ENCODE measurements around the gene PCSK6.
"Not testable (repeated sequence)": the region's sequence is repeated elsewhere in the genome, so short reads cannot be mapped to it uniquely, and the experiment has no call there.

The PCSK6 gene

DNA sequence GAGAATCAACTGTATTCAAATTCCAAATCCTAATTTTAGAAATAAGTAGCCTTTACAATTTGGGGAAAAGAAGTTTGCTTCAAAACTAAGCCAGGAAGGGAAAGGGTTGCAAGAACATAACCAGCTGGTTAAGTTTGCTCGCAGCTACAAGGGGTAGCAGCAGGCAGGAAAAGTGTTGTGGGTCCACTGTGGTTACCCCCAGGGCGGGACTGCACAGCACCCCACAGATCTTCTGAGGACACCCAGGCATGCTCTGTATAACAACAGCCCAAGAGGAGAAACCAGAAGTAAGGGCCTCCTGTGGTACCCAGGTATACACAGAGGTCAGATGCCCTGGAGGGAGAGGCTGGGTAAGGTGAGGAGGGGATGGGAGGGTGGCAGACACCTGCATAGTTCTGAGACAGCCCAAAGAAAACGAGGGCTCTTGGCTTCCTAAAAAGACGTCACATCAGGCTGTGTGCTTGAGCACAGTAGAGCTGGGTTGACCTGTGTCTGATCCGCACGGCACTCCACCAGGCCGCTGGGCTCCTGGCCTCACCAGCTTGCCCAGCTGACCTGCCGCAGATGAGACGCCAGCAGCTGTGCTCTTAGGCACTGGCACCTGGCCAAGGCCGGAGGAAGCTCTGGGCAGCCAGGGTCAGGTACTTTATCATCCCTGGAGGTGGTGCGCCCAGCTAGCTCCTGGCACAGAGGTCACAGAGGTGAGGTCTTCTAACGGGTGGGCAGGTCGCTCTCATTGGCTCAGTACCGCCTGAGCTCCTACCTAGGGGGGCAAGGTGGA is 112.7 kb downstream of the PCSK6 start:
- no peak for DNase-seq (ENCODE audit: low read depth)

DNA sequence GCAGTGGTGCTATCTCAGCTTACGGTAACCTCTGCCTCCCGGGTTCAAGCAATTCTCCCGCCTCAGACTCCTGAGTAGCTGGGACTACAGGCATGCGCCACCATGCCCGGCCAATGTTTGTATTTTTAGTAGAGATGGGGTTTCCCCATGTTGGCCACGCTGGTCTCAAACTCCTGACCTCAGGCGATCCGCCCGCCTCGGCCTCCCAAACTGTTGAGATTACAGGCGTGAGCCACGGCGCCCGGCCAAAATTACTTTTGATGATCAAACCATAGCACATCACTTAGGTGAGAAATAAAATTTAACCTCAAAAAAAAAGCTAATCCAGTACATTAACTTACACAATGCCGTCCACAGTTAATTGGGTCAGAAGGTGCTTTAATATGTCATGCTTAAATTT is 114.5 kb downstream of the PCSK6 start:
- not testable (repeated sequence) for DNase-seq (ENCODE audit: low read depth)

DNA sequence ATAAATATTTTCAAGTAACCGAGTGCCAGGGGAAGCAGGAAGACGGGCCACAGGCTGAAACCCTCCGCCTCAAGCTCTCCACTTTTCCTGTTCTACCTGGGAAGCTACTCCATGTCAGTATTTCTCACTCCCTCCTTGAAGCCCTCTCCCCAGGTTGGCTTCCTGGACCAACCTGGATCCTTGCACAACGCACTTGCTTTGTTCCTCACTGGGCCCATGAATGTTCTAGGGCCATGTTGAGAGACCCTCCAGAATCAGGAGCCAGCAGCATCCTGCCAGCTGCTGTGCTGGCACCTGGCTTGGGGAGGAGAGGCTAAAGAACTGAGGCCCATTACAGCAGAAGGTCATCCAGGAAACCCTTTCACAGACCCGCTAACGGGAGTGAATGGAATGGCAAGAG is 115.2 kb downstream of the PCSK6 start:
- no peak for DNase-seq (ENCODE audit: low read depth)

DNA sequence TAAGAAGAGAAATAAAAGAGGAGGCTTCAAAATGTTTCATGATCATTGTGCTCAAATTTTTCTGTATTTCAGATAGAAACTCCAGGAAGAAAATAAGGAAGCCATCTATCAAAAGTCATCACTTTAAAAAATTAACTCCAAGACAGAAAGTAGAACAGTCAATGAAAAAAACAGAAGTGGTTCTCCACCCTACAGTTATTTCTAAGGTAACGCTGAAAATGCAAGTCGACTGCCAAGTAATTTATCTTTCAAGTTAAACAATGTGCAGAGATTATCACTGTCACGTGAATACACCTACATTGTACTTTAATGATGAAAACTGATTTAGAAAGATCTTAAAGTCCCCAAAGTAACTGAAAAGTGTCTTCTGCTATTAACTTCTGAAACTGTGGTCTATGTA is 115.9 kb downstream of the PCSK6 start:
- no peak for DNase-seq (ENCODE audit: low read depth)

DNA sequence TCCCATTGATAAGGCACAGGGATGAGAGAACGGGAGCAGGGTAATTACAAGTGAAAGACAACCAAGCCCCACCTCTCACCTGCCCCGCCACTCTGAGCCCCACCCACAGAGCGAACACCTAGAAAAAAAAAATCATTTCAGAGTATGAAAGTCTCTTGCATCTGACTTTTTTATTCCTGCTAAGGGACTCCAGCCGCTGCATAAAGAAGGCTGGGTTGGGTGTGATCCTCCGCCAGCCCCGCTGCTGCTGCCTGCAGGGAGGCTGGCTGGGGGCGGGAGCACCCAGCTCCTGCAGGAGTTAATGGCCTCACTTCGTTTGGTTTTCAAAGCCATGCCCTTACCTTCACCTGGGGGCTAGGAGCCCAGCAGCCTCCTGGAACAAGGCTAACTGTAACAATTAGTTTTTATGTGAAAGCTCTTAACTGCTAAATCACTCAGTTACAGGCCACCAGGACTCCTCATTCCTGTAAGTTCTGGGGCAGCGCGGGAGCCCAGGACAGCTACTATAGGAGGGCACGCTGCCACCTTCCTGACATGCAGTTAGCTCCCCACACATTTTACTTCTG is 116.5 kb downstream of the PCSK6 start:
- no peak for DNase-seq (ENCODE audit: low read depth)

DNA sequence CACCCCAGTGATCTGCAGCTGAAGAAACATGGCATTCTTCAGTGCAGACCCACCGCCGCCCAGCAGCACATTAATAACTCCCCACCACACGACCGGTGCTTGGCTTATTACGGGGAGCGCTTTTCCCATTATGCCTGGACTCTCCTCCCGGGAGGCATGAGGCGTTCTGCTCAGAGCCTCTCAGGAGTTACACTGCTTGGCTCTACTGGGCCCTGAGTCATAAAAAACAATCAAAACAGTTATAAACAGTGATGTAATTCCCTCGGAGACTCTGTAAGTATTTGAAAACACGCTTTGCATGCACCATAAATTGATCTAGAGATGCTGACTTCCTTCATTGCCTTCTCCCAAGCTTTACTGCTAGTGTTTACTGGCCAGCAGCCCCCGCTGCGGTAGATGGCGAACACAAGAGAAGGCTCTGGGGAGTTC is 117.3 kb downstream of the PCSK6 start:
- DNase-seq (ENCODE audit: low read depth): no peak

DNA sequence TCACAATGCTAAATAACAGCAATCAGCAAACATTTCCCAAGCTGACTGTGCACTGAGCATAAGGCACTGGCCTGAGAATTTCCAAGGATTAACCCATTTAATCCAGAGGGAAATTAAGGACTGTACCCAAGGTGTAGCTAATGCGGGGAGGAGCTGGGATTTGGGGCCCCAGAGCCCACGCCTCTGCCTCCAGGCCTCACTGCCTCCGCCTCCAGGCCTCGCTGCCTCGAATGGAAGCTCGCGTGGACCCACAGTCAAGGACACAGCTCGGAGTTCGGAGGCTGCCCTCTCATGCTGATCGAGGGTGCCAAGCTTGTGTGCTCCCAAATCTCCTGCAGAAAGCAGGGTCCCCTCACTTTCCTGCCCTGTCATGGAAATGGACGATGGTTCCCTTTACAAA is 118.0 kb downstream of the PCSK6 start:
- no peak for DNase-seq (ENCODE audit: low read depth)

DNA sequence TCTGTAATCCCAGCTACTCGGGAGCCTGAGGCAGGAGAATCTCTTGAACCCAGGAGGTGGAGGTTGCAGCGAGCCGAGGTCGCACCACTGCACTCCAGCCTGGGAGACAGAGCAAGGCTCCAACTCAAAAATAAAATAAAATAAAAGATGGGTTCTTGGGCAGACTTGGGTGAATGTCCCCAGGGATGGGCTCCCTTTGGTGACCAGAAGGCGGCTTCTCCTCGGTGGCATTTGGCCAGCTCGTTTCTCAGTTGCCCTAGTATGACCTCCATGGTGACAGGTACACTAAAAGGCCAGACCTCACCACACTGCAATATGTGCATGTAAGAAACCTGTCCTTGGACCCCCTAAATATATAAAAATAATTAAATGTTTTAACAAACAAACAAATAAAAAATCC is 118.4 kb downstream of the PCSK6 start:
- no peak for DNase-seq (ENCODE audit: low read depth)

DNA sequence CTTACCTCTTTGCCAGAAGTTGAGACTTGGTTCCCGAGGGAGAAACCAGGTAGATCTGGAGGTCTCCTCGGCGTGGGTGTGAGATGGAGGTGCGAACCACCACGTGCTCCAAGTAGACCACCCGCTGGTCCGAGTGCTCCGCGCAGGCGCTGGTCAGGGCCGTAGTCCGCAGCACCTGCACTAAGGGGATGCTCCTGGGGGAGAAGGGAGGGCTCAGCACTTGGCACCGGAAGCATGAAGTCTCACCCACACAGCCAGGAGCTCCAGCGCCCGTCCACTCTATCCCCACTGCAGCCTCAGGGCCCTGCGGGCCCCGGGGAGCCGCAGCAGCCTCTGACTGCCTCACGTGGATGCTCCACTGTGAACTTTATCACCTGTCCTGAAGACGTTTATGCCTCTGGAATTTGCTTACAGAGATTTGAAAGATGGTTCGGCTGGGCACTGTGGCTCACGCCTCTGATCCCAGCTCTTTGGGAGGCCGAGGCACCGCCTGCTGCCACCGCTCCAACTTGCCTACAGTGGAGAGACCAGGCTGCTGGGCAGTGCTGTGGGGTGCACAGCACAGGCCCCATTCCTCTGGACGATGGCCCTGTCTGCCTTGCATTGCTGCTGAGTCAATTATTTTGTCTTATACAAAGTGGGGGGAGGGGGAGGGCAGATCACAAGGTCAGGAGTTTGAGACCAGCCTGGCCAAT is 119.0 kb downstream of the PCSK6 start:
- DNase-seq (ENCODE audit: low read depth): no peak

DNA sequence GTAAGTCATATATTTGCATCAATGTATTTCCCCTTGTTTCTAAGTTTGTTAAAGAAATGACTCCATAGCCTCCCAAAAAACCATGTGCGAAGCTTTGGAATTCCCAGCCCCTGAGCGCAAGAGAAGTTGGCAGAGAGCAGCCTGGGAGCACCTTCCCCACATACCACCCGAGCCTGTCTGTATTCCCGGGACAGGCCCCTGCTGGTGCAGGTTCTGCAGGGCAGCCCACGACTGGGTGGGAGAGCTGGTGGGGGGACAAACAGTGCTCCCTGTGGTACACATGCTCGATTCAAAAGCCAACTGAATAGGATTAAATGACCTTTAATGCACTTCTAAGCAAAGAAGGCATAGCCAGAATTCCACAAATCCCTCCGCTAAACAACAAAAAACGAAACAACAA is 119.8 kb downstream of the PCSK6 start:
- no peak for DNase-seq (ENCODE audit: low read depth)

DNA sequence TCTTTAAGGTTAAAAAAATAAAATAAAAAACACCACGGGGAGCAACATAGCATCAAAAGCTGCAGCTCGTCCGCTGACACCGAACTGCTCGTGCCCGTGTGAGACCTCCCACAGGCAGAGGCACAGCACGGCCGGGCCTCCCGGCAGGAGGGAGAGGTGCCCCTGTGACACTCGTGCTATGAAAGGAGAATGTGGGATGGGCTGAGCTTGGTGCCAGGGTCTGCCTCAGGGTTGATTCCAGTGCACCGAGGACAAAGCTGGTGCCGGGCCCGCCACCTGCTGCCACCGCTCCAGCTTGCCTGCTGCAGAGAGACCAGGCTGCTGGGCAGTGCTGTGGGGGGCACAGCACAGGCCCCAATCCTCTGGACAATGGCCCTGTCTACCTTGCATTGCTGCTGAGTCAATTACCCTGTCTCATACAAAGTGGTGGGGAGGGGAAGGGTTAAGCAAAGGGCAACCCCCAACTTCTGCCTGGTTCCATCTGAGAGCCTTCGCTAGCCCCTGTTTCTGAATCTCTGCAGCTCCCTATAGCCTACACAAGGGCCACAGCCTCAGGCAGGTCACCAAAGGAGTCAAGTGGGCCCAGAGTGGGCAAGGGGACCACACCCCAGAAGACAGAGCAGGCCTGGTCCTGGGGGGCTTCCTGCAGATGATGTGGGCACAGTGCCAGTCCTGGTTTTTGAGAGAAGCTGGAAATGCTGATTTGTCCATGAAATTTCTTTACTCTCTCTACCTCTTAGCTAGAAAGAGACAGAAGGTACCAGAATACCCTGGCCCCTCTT is 120.5 kb downstream of the PCSK6 start:
- DNase-seq (ENCODE audit: low read depth): no peak

DNA sequence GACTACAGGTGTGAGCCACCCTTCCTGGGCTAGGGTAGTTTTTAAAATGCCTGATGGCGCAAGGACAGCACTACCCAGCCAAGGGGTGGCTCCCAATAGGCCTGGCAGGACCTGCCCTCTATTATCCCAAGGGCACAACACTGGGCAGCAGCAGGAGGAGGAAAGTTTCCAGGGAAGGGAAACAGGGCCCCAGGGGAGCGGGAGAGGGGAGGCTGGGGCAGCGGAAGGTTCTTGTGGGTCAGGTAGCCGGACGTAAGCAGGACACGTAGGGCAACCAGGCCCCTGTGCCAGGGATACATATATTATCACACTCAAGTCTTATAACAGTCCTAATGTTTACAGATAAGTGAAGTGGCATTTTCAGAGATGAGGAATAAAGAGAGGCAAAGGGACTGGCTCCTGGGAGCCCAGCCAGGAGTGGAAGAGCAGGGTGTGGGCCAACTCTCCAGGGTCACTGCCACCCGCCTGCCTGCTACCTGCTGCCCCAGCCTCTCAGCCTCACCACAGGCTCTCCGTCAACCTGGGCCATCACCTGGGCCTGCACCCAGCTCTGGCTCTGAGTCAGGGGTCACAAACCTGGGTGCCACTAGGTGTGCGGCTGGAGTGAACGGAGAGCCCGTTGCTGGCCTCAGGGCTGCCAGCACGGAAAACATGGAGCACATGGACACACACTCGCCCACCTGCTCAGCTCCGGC is 121.3 kb downstream of the PCSK6 start:
- DNase-seq (ENCODE audit: low read depth): no peak

DNA sequence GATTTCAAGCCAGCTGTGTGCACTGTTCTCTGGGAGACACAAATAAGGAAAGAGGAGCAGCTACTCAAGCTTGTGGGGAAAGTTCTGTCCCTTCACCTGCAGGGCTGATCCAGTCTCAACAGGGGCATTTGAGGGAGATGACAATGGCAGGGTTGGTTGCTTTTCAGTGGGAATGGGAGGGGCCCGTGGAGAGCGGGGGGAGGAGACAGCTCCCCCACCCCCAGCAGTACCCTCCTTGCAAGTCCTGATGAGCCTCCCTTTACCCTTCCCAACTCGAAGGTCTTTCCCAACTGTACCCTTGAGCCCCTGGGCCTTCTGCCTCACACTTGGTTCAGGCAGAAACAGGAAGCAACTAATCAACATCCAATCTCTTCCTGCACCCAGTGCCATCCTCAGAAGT is 122.7 kb downstream of the PCSK6 start:
- DNase-seq (ENCODE audit: low read depth): no peak

DNA sequence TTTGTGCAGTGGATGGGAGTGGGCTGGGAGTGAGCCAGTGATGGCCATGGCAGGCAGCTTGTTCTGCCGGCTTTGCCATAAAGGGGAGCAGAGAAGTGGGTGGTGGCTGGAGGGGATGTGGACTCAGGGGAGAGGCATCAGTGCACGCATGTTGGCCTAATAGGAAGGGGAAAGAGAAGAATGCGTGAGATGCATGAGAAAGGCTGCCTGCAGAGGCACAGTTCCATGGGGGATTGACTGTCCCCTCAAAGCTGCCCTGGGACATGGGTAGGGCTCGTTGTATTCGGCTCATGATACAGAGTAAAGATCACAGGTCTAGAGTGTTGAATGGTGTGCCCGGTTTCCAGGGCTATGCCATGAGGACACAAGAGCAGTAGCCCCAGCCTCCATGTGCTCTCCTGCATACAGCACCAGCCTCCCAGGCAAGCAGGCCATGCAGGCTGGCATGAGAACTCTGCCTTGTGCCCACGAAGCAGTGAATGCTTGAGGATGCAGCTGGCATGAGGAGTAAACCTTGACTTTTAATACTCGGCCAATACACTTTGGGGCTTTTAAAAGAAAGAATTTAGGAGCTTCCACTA is 126.4 kb downstream of the PCSK6 start:
- no peak for DNase-seq (ENCODE audit: low read depth)

DNA sequence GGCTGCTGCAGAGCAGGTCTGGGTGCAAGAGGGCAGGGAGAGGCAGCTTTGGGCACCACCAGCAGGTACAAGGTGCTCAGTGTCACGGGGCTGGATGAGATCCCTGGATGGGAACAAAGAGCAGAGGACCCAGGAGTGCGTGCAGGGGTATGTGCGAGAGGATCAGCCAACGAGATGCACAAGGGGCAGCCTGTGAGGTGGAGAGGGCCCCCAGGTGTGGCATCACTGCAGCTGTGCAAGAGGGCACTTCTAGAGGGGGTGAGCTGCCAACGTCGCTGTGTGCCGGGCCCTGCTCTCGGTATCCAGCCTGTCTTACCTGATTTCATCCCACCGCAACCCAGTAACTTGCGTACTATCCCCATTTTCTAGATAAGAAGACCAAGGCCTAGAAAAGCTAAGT is 127.1 kb downstream of the PCSK6 start:
- DNase-seq (ENCODE audit: low read depth): no peak

DNA sequence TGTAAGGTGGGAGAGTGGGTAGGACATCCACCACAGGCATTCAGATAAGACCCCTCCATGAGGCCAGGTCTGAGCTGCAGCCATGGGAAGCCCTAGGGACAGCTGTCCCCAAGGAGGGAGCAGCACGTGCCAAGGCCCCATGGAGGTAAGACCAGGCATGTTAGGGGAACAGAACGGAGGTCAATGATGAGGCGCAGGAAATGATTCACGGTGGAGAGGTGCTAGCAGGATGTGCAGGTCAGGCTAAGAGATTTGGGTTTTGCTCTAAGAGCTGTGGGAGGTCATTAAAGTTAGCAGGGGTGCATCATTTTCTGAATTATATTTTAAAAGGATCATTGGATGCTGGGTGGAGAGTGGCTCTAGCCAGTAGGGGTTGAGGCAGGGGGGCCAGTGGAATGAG is 128.1 kb downstream of the PCSK6 start:
- DNase-seq (ENCODE audit: low read depth): no peak

DNA sequence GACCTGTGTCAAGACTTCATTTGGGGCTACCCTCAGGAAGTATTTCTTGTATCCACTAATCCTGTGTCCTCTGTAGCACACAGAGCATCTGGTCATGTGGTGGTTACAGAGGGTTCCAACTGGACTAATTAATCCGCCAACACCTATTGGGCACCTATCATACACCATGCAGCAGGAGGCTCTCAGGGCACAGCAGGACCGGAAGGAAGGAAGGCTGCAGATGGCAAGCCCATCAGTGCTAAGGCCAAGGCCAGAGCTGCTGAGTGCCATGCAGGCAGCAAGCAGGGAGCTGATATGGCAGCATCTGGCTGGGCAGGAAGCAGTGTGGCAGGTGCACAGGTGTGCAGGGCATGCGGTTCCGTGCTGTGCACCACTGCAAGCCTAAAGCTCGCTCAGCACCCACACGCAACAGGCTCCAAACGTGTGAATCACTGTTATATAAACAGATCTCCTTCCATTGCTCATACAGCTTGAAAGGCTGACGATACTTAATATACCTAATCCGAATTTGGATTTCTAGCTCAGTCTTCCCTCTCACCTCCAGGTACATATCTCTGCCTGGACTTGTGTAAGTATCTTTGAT is 130.1 kb downstream of the PCSK6 start:
- no peak for DNase-seq (ENCODE audit: low read depth)

DNA sequence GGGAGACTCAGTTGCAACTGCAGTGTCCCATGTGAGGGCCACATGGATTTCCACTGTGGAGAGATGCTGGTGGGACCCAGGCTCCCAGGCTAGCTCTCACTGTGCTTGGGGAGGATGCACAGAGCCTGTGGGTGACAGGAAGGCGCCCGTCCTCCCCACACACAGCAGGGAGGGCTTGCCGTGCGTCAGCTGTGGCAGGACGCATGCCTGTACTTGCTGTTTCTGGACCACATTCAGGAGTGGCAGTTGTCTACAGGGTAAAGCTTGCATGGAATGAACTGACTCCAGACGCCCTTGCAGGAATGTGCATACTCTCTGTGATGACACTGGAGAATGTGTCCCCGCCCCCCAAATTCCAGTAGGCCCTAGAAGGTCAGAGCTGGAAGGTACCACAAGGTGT is 130.6 kb downstream of the PCSK6 start:
- DNase-seq (ENCODE audit: low read depth): no peak

DNA sequence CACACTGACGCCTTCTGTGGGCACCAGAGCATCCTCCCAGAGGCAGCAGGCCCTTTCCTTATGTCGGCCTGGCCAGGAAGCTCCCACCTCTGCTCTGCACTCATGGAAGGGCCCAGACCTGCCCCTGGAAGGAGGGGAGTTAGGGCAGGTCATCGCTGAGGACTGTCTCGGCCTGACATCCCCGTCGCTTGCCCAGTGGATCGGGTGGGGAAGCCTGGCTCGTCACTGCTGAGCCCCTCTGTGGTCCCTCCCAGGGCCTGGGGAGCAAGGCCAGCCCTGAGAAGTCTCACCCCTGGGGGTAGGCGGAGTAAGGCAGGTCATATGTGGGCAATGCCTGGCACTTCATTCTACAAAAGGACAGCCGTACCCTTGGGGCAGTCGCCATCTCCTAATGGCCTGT is 131.6 kb downstream of the PCSK6 start:
- no peak for DNase-seq (ENCODE audit: low read depth)

DNA sequence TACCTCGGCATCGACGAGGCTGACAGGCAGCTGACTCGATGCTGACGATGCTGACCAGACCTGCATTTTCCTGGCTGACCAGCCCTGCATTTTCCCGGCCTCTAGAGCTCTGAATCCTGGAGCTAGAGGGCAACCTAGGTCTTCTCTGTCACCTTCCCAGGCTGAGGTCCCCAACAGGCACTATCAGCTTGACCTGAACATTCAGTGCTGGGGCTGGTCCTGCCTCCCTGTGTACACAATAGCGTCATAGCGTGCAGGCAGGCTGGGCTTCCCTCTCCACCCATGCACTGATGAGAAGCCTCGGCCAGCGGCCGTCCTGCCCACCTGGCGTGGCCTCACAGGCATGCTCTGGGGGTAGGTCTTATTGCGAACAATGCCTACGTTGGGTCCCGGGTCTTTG is 132.2 kb downstream of the PCSK6 start:
- no peak for DNase-seq (ENCODE audit: low read depth)

DNA sequence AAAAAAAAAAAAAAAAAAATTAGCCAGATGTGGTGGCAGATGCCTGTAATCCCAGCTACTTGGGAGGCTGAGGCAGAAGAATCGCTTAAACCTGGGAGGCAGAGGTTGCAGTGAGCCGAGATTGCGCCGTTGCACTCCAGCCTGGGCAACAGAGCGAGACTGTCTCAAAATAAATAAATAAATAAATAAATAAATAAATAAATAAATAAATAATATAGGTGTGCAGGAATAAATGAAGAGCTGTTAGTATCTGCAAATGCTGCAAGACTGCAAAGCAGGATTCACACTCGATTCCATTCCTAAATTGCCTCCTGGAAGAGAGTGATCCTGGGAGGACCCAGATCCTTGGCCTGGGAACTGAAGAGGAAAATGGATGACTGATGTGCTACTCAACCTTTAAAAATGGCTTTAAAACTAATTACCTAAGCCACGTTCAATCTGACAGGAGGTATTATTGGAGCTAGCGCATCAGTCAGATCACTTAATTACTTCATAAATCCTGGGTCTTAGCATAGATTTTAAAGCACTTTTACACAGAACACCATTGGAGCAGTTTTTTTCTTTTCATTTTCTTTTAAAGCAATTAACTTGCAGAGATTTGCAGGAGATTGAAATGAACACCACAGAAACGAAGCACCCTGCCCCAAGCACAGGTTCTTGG is 132.9 kb downstream of the PCSK6 start:
- not testable (repeated sequence) for DNase-seq (ENCODE audit: low read depth)

Data from stimulated activated CD8-positive, alpha-beta memory T cell treated with anti-CD3 and anti-CD28 coated beads, Interleukin-12 subunit alpha, Interleukin-12 subunit beta, amount 100 ng/mL, for 4 hours (primary cell).